ENCODE data around the gene MINK1.

The MINK1 gene

DNA sequence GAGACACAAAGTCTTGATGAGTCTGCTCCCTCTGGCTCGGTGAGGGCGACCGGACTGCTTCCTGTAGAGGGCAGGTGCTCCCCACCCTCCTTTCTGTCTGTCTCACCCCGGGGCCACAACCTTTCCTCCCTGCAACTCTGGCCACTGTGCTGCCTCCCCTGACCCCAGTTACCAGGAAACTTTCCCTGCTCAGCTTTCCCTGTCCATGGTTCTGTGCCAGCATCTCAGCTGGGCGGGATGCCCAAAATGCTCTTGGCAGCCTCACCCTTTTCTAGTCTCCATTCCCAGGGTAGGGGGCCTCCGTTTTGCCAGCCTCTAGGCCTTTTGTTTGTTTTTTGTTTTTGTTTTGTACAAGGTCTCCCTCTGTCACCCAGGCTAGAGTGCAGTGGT lies 24.8 kb upstream of the MINK1 start:
- no peak for DNase-seq (ENCODE audit: extremely low spot score)
- ChIA-PET POLR2A (no interaction called here), CTCF (interaction anchor here (1.5 to 2.3 kb wide), 3 partner anchors 12 to 73 kb away, joined by 6 to 8 read pairs (median 6); partner anchors contain the start of gene PSMB6)
- no peak for TF ChIP-seq CTCF (IDR thresholded peaks at IDR 0.05; ENCODE audit: control extremely low read depth, extremely low read depth, low read depth, missing control alignments)

GRCh38 chr17:4810696-4811290 lies 22.3 kb upstream of the MINK1 start:
- DNase-seq (ENCODE audit: extremely low spot score): no peak
- POLR2A ChIA-PET: no interaction called here
- no peak for TF ChIP-seq CTCF (IDR thresholded peaks at IDR 0.05; ENCODE audit: control extremely low read depth, extremely low read depth, low read depth, missing control alignments)
- CTCF ChIA-PET: interaction anchor here (0.9 kb wide), 1 partner anchor 21 kb away, joined by 3 read pairs; the partner anchor contains the start of gene GLTPD2

DNA sequence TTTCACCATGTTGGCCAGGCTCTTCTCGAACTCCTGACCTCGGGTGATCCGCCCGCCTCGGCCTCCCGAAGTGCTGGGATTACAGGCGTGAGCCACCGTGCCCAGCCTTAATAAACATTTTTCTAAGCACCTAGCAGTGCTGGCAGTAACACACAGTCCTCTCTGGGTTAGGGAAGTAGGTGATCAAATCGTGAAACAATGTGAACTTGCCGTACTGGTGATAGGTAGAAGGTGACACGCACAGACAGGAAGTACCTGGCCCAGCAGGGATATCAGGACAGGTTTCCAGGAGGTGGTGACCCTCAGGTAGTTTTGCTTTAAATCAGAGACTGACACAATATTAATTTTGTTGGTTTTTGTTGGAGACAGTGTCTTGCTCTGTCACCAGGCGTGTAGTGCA lies 21.7 kb upstream of the MINK1 start:
- no peak for DNase-seq (ENCODE audit: extremely low spot score)
- no peak for TF ChIP-seq CTCF (IDR thresholded peaks at IDR 0.05; ENCODE audit: control extremely low read depth, extremely low read depth, low read depth, missing control alignments)
- POLR2A ChIA-PET: no interaction called here
- CTCF ChIA-PET: no interaction called here

DNA sequence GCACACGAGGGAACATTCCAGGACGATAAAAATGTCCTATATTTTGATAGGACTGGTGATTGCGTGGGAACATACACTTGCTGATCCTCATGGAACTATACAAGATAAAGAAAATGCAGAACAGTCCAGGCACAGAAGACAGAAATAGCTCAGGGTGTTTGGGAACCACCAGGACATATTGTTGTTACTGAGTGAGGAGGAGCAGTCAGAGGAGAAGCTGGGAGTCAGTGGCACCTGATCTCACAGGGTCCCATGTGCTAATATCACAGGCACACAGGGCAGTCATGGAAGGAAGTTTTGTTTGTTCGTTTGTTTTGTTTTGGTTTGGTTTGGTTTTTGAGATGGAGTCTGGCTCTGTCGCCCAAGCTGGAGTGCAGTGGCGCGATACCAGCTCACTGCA lies 20.4 kb upstream of the MINK1 start:
- no peak for DNase-seq (ENCODE audit: extremely low spot score)
- no peak for TF ChIP-seq CTCF (IDR thresholded peaks at IDR 0.05; ENCODE audit: control extremely low read depth, extremely low read depth, low read depth, missing control alignments)
- ChIA-PET POLR2A (no interaction called here), CTCF (interaction anchor here (1.2 kb wide), 1 partner anchor 11 kb away, joined by 3 read pairs; no protein-coding TSS in a partner anchor)

- DNase-seq (ENCODE audit: extremely low spot score): no peak
- ChIA-PET CTCF (no interaction called here), POLR2A (no interaction called here)
- TF ChIP-seq CTCF (IDR thresholded peaks at IDR 0.05; ENCODE audit: control extremely low read depth, extremely low read depth, low read depth, missing control alignments): no peak
Measured at GRCh38 chr17:4815043-4815675, 18.0 kb upstream of the MINK1 start.

DNA sequence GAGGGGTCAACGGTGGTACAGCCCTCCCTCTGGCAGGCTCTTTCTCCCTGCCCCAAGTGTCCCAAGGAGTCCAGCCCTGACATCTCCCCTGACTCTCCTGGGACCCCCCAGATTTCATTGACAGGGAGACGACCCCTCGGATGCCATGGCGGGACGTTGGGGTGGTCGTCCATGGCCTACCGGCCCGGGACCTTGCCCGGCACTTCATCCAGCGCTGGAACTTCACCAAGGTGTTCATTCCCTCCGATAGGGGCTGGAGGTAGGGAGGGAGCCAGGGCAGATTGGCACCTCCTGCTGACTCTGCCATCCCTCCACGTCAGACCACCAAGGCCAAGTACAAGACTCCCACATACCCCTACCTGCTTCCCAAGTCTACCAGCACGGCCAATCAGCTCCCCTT lies 16.3 kb upstream of the MINK1 start:
- CTCF ChIA-PET: interaction anchor here (1.6 kb wide), 1 partner anchor 27 kb away, joined by 4 read pairs; no protein-coding TSS in a partner anchor
- no peak for DNase-seq (ENCODE audit: extremely low spot score)
- POLR2A ChIA-PET: no interaction called here
- TF ChIP-seq CTCF (IDR thresholded peaks at IDR 0.05; ENCODE audit: control extremely low read depth, extremely low read depth, low read depth, missing control alignments): no peak

Measured in GM10248 (cell line).